ENCODE data around the gene CACNA1D.

CACNA1D gene

GRCh38 chr3:53822331-53822741, 327.9 kb downstream of the CACNA1D start:
- Histone ChIP-seq H2BK15ac (replicated peaks; ENCODE audit: low read depth) (no peak overlapping the region), H4K5ac (ENCODE audit: low read length) (no peak overlapping the region), H3K9ac (ENCODE audit: low read length) (no peak overlapping the region), H3K56ac (ENCODE audit: low read length) (no peak overlapping the region), H3K4me1 (ENCODE audit: control insufficient read depth, low read depth, low read length) (no peaks in the 10 kb centered on the region), H2BK120ac (ENCODE audit: low read depth, low read length) (no peak overlapping the region), H3K18ac (ENCODE audit: low read length) (no peak overlapping the region), H3K4me2 (ENCODE audit: low read length) (no peak overlapping the region), H4K8ac (ENCODE audit: low read depth, low read length) (no peak overlapping the region), H3K4me3 (ENCODE audit: low read length) (no peak overlapping the region), H3K36me3 (ENCODE audit: control insufficient read depth, insufficient read depth, low read length) (no peaks in the 10 kb centered on the region), H3K79me2 (ENCODE audit: control insufficient read depth, insufficient read depth, low read length) (no peaks in the 10 kb centered on the region), H2BK5ac (ENCODE audit: low read length) (no peak overlapping the region), H2AK5ac (ENCODE audit: low read length) (no peak overlapping the region), H3K27me3 (ENCODE audit: insufficient read depth, low read length, poor library complexity) (no peaks in the 10 kb centered on the region), H3K27ac (ENCODE audit: low read depth, low read length) (no peak overlapping the region), H3K79me1 (ENCODE audit: low read length) (no peaks in the 10 kb centered on the region), H3K4ac (ENCODE audit: low read depth, low read length) (no peak overlapping the region), H3K23ac (ENCODE audit: low read length) (no peak overlapping the region)
- no CpG with 5 or more reads among the region's 14 CpGs for WGBS (ENCODE audit: extremely low coverage, insufficient coverage, low lambda C conversion rate)
- no peak for DNase-seq

DNA sequence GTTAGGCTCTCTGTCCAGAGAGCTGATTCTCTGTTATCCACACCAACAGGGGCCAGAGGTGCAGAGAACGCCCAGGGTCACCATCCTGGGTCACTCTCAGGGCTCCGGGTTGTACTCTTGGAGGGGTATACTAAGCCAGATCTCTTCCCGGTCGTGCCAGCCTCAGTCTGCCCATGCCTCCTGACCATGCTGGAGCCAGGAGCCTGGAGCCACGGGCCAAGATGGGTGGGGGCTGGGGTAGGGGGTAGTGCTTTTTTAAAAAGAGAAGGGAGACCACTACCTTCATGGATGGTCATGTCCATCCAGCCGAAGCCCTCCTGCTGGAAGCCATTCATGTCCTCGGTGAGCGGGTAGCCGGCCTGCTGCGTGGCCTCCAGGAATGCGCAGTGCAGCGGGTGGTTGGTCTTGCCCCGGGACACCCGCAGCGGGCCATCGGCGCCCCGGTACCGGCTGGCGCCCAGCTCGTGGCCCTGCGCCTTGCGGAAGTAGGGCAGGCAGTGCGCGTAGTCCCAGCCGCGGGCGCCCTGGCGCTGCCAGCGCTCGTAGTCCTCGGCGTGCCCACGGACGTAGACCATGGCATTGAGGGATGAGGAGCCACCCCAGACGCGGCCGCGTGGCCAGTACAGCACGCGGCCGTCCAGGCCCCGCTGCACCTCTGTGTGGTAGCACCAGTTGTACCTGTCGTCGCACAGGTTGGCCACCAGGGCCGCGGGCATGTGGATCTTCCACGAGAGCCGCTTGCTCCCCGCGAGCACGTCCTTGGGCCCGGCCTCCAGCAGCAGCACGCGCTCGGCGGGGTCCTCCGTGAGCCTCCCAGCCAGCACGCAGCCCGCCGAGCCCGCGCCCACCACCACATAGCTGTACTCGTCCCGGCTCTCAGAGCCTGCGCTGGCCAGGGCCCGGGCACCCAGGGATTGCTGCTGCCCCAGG, 328.9 kb downstream of the CACNA1D start:
- Histone ChIP-seq H3K4ac (ENCODE audit: low read depth, low read length) (no peak overlapping the region), H2BK5ac (ENCODE audit: low read length) (no peak overlapping the region), H3K36me3 (ENCODE audit: control insufficient read depth, insufficient read depth, low read length) (no peaks in the 10 kb centered on the region), H3K27me3 (ENCODE audit: insufficient read depth, low read length, poor library complexity) (no peaks in the 10 kb centered on the region), H3K4me3 (ENCODE audit: low read length) (no peak overlapping the region), H4K5ac (ENCODE audit: low read length) (no peak overlapping the region), H3K27ac (ENCODE audit: low read depth, low read length) (no peak overlapping the region), H2BK120ac (ENCODE audit: low read depth, low read length) (no peak overlapping the region), H3K56ac (ENCODE audit: low read length) (no peak overlapping the region), H3K4me1 (ENCODE audit: control insufficient read depth, low read depth, low read length) (no peaks in the 10 kb centered on the region), H2BK15ac (replicated peaks; ENCODE audit: low read depth) (no peak overlapping the region), H4K8ac (ENCODE audit: low read depth, low read length) (no peak overlapping the region), H3K4me2 (ENCODE audit: low read length) (no peak overlapping the region), H3K23ac (ENCODE audit: low read length) (no peak overlapping the region), H3K9ac (ENCODE audit: low read length) (no peak overlapping the region), H3K79me1 (ENCODE audit: low read length) (no peaks in the 10 kb centered on the region), H3K18ac (ENCODE audit: low read length) (no peak overlapping the region), H3K79me2 (ENCODE audit: control insufficient read depth, insufficient read depth, low read length) (no peaks in the 10 kb centered on the region), H2AK5ac (ENCODE audit: low read length) (no peak overlapping the region)
- WGBS (ENCODE audit: extremely low coverage, insufficient coverage, low lambda C conversion rate): no CpG with 5 or more reads among the region's 67 CpGs
- DNase-seq: no peak

GRCh38 chr3:53823956-53824657, 329.7 kb downstream of the CACNA1D start:
- H2BK15ac ChIP-seq (replicated peaks; ENCODE audit: low read depth): no peak overlapping the region
- H3K4me3 ChIP-seq (ENCODE audit: low read length): no peak overlapping the region
- no peaks in the 10 kb centered on the region for H3K4me1 ChIP-seq (ENCODE audit: control insufficient read depth, low read depth, low read length)
- H3K36me3 ChIP-seq (ENCODE audit: control insufficient read depth, insufficient read depth, low read length): no peaks in the 10 kb centered on the region
- H4K5ac ChIP-seq (ENCODE audit: low read length): no peak overlapping the region
- no peak overlapping the region for H3K9ac ChIP-seq (ENCODE audit: low read length)
- peak overlapping the region; percentile 62 for H3K56ac ChIP-seq (ENCODE audit: low read length)
- no peak overlapping the region for H2BK5ac ChIP-seq (ENCODE audit: low read length)
- no peaks in the 10 kb centered on the region for H3K79me1 ChIP-seq (ENCODE audit: low read length)
- no CpG with 5 or more reads among the region's 10 CpGs for WGBS (ENCODE audit: extremely low coverage, insufficient coverage, low lambda C conversion rate)
- no peak overlapping the region for H4K8ac ChIP-seq (ENCODE audit: low read depth, low read length)
- no peak overlapping the region for H3K18ac ChIP-seq (ENCODE audit: low read length)
- H3K4me2 ChIP-seq (ENCODE audit: low read length): no peak overlapping the region
- no peak overlapping the region for H3K23ac ChIP-seq (ENCODE audit: low read length)
- H3K27ac ChIP-seq (ENCODE audit: low read depth, low read length): no peak overlapping the region
- H3K27me3 ChIP-seq (ENCODE audit: insufficient read depth, low read length, poor library complexity): no peaks in the 10 kb centered on the region
- peak; percentile 59 for DNase-seq
- no peak overlapping the region for H2AK5ac ChIP-seq (ENCODE audit: low read length)
- H3K79me2 ChIP-seq (ENCODE audit: control insufficient read depth, insufficient read depth, low read length): no peaks in the 10 kb centered on the region
- H3K4ac ChIP-seq (ENCODE audit: low read depth, low read length): no peak overlapping the region
- no peak overlapping the region for H2BK120ac ChIP-seq (ENCODE audit: low read depth, low read length)

DNA sequence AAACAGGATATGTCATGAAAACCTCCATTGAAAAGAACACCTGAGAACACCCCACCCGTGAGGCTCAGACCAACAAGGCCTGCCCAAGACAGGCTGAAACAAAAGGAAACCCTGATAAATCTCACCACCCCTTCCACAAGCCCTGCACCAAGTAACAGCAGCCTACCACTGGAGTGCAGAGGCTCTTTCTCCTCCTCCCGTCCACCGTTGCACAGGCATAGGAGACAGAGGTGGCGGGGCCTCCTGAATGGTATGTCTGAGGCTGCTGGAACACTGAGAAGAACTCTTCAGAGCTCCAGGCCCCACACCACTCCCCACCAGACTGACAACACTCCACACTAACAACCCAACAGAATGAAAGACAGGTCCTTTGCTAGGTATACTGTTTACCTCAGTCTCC, 330.4 kb downstream of the CACNA1D start:
- H3K4me2 ChIP-seq (ENCODE audit: low read length): no peak overlapping the region
- no peak overlapping the region for H4K5ac ChIP-seq (ENCODE audit: low read length)

GRCh38 chr3:53826048-53826447, 331.6 kb downstream of the CACNA1D start:
- no CpG with 5 or more reads among the region's 1 CpG for WGBS (ENCODE audit: extremely low coverage, insufficient coverage, low lambda C conversion rate)
- Histone ChIP-seq H2BK120ac (ENCODE audit: low read depth, low read length) (no peak overlapping the region), H3K4me1 (ENCODE audit: control insufficient read depth, low read depth, low read length) (no peaks in the 10 kb centered on the region), H4K5ac (ENCODE audit: low read length) (no peak overlapping the region), H3K79me1 (ENCODE audit: low read length) (no peaks in the 10 kb centered on the region), H3K9ac (ENCODE audit: low read length) (no peak overlapping the region), H3K23ac (ENCODE audit: low read length) (no peak overlapping the region), H2BK5ac (ENCODE audit: low read length) (no peak overlapping the region), H3K56ac (ENCODE audit: low read length) (no peak overlapping the region), H2BK15ac (replicated peaks; ENCODE audit: low read depth) (no peak overlapping the region), H3K27ac (ENCODE audit: low read depth, low read length) (no peak overlapping the region), H3K36me3 (ENCODE audit: control insufficient read depth, insufficient read depth, low read length) (no peaks in the 10 kb centered on the region), H3K27me3 (ENCODE audit: insufficient read depth, low read length, poor library complexity) (no peaks in the 10 kb centered on the region), H3K18ac (ENCODE audit: low read length) (no peak overlapping the region), H3K4me2 (ENCODE audit: low read length) (no peak overlapping the region), H4K8ac (ENCODE audit: low read depth, low read length) (no peak overlapping the region), H3K4ac (ENCODE audit: low read depth, low read length) (no peak overlapping the region), H2AK5ac (ENCODE audit: low read length) (no peak overlapping the region), H3K4me3 (ENCODE audit: low read length) (no peak overlapping the region), H3K79me2 (ENCODE audit: control insufficient read depth, insufficient read depth, low read length) (no peaks in the 10 kb centered on the region)
- DNase-seq: no peak

More for the DNA sequence above, 330.4 kb downstream of the CACNA1D start:
- no peak overlapping the region for H2AK5ac ChIP-seq (ENCODE audit: low read length)
- H3K36me3 ChIP-seq (ENCODE audit: control insufficient read depth, insufficient read depth, low read length): no peaks in the 10 kb centered on the region
- no peak overlapping the region for H3K9ac ChIP-seq (ENCODE audit: low read length)
- H2BK15ac ChIP-seq (replicated peaks; ENCODE audit: low read depth): no peak overlapping the region
- no peak overlapping the region for H2BK120ac ChIP-seq (ENCODE audit: low read depth, low read length)
- no CpG with 5 or more reads among the region's 4 CpGs for WGBS (ENCODE audit: extremely low coverage, insufficient coverage, low lambda C conversion rate)
- H3K27ac ChIP-seq (ENCODE audit: low read depth, low read length): no peak overlapping the region
- H3K23ac ChIP-seq (ENCODE audit: low read length): no peak overlapping the region
- no peak overlapping the region for H3K4me3 ChIP-seq (ENCODE audit: low read length)
- H2BK5ac ChIP-seq (ENCODE audit: low read length): no peak overlapping the region
- H3K4me1 ChIP-seq (ENCODE audit: control insufficient read depth, low read depth, low read length): no peaks in the 10 kb centered on the region
- H3K79me1 ChIP-seq (ENCODE audit: low read length): no peaks in the 10 kb centered on the region
- H3K18ac ChIP-seq (ENCODE audit: low read length): no peak overlapping the region
- no peak overlapping the region for H4K8ac ChIP-seq (ENCODE audit: low read depth, low read length)
- no peaks in the 10 kb centered on the region for H3K27me3 ChIP-seq (ENCODE audit: insufficient read depth, low read length, poor library complexity)
- no peak for DNase-seq
- H3K56ac ChIP-seq (ENCODE audit: low read length): no peak overlapping the region
- no peaks in the 10 kb centered on the region for H3K79me2 ChIP-seq (ENCODE audit: control insufficient read depth, insufficient read depth, low read length)
- no peak overlapping the region for H3K4ac ChIP-seq (ENCODE audit: low read depth, low read length)

All from mesendoderm (in vitro differentiated cells).